Measurements from ENCODE around the gene ATRAID. TPM values are rescaled to one million over a fixed set of nuclear protein-coding genes. Genes with fewer than 3 reads are reported as not detected.

ATRAID gene
- total and polyA plus RNA-seq, 10 of the 15 experiments (the other 5 are each of a cell fraction or from before 2014, with no cell fraction given) = 65.6 to 180 (median 120) TPM

DNA sequence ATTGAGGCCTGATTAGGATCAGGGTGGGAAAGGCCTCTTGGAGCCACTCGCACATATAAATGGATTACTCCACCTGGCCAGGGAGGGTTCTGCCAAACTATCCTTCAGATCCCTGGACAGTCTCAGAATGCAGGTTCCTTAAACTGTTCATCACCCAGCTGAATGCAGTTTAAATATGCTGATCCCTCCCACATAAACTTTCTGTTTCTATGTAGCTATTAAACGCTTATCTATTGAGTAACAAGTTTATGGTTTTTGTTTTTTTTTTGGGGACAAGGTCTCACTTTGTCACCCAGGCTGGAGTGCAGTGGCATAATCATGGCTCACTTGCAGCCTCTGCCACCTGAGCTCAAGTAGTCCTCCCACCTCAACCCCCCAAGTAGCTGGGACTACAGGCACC, 7.2 kb downstream of the ATRAID start (continued):
- TF ChIP-seq TARDBP (IDR thresholded peaks at IDR 0.05; ENCODE audit: borderline replicate concordance) (no peak), SIN3A (IDR thresholded peaks at IDR 0.05; ENCODE audit: low read depth, low read length) (no peak), SMAD5 (IDR thresholded peaks at IDR 0.05; ENCODE audit: low read depth) (no peak), IRF4 (IDR thresholded peaks at IDR 0.05; ENCODE audit: low read depth, low read length) (no peak), SREBF2 (IDR thresholded peaks at IDR 0.05; ENCODE audit: low read length) (no peak), FOS (IDR thresholded peaks at IDR 0.05; ENCODE audit: borderline replicate concordance, extremely low read depth, insufficient read length) (no peak), HDAC6 (IDR thresholded peaks at IDR 0.05; ENCODE audit: unreplicated experiment) (no peak), RB1 (IDR thresholded peaks at IDR 0.05; ENCODE audit: borderline replicate concordance) (no peak)
- TF ChIP-seq, protein P1, sequence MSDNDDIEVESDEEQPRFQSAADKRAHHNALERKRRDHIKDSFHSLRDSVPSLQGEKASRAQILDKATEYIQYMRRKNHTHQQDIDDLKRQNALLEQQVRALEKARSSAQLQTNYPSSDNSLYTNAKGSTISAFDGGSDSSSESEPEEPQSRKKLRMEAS (IDR thresholded peaks at IDR 0.05; ENCODE audit: low read depth, low read length) = no peak
- TF ChIP-seq, protein P2, sequence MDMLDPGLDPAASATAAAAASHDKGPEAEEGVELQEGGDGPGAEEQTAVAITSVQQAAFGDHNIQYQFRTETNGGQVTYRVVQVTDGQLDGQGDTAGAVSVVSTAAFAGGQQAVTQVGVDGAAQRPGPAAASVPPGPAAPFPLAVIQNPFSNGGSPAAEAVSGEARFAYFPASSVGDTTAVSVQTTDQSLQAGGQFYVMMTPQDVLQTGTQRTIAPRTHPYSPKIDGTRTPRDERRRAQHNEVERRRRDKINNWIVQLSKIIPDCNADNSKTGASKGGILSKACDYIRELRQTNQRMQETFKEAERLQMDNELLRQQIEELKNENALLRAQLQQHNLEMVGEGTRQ (IDR thresholded peaks at IDR 0.05; ENCODE audit: borderline replicate concordance, low read depth, low read length) = no peak

DNA sequence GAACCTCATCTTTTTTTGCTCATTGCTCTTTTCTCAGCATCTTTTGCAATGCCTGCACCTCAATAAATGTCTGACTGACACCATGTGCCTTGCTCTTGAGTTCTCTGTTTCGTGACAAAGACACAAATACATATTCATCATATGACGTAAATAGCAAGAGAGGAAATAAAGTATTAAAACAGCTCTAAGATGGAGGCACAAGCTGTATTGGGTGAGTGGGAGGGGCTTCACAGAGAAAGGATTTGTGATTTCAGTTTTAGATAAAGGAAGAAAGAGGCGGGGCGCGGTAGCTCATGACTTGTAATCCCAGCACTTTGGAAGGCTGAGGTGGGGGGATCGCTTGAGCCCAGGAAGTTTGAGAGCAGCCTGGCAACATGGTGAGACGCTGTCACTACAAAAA, 8.2 kb downstream of the ATRAID start:
- RAD21 ChIA-PET (ENCODE audit: unreplicated experiment) = no interaction called here
- intact Hi-C loops (cut with micrococcal nuclease; ENCODE audit: unreplicated experiment) (no loop called here), in situ Hi-C loops (cut with MboI) (no loop called here)
- CTCF ChIA-PET = interaction anchor here (1.8 kb wide), 1 partner anchor 60 kb away, joined by 5 read pairs; no protein-coding TSS in a partner anchor
- Histone ChIP-seq H2AFZ (ENCODE audit: control insufficient read depth, low read depth, low read length) (no peak overlapping the region), H3K36me3 (ENCODE audit: control insufficient read depth in 2 of 2, insufficient read depth in 2 of 2, low read length in 1 of 2) (peaks cover 17% of the 10 kb centered on the region in 2 experiments), H3K4me1 (ENCODE audit: control insufficient read depth, insufficient read depth, low read length) (peaks cover 3% of the 10 kb centered on the region; the same call in 1 of the 2 replicates), H3K4me2 (ENCODE audit: control insufficient read depth, insufficient read depth) (no peak overlapping the region), H4K20me1 (ENCODE audit: control insufficient read depth, insufficient read depth) (no peaks in the 10 kb centered on the region), H3K79me2 (ENCODE audit: control insufficient read depth, insufficient read depth, low read length) (peaks cover 21% of the 10 kb centered on the region), H3K4me3 (no peak overlapping the region), H3K27me3 (replicated peaks in 1 of 2; ENCODE audit: control insufficient read depth in 2 of 2, insufficient read depth in 2 of 2, low read length in 1 of 2) (no peaks in the 10 kb centered on the region), H3K9ac (ENCODE audit: control insufficient read depth, insufficient read depth, low read length) (no peak overlapping the region), H3K9me3 (replicated peaks; ENCODE audit: control insufficient read depth, insufficient read depth, low read length) (no peaks in the 10 kb centered on the region), H3K27ac (ENCODE audit: control insufficient read depth, insufficient read depth) (no peak overlapping the region)
- ATAC-seq = no peak
- SMC1A ChIA-PET (ENCODE audit: uncharacterized antibody, unreplicated experiment) = no interaction called here
- no TSS peak for BruUV-seq (replicated peaks)
- POLR2A ChIA-PET = no interaction called here
- no peak for DNase-seq (ENCODE audit: low read depth, low spot score)
- WGBS (ENCODE audit: insufficient coverage, insufficient replicate concordance, low lambda C conversion rate, missing lambda C conversion rate) = 96% methylated on average over 7 of the region's 7 CpGs
- FAIRE-seq = no peak
- TF ChIP-seq NR2F1 (conservative IDR thresholded peaks at IDR 0.05) (no peak), MYC (IDR thresholded peaks at IDR 0.05; ENCODE audit: insufficient read depth, insufficient read length, insufficient replicate concordance, low read length, severe bottlenecking) (no peak), KAT2A (conservative IDR thresholded peaks at IDR 0.05; ENCODE audit: control insufficient read depth, low read depth, low read length) (no peak), RELA (IDR thresholded peaks at IDR 0.05; ENCODE audit: borderline replicate concordance, partially characterized antibody) (no peak), NBN (IDR thresholded peaks at IDR 0.05) (no peak), RCOR1 (conservative IDR thresholded peaks at IDR 0.05; ENCODE audit: low read depth, low read length) (no peak), BRCA1 (IDR thresholded peaks at IDR 0.05; ENCODE audit: low read depth, low read length) (no peak), NFYA (IDR thresholded peaks at IDR 0.05; ENCODE audit: borderline replicate concordance, low read depth, low read length) (no peak), CBFB (IDR thresholded peaks at IDR 0.05; ENCODE audit: low read depth) (no peak), RB1 (IDR thresholded peaks at IDR 0.05; ENCODE audit: borderline replicate concordance) (no peak)
- TF ChIP-seq, protein P3, sequence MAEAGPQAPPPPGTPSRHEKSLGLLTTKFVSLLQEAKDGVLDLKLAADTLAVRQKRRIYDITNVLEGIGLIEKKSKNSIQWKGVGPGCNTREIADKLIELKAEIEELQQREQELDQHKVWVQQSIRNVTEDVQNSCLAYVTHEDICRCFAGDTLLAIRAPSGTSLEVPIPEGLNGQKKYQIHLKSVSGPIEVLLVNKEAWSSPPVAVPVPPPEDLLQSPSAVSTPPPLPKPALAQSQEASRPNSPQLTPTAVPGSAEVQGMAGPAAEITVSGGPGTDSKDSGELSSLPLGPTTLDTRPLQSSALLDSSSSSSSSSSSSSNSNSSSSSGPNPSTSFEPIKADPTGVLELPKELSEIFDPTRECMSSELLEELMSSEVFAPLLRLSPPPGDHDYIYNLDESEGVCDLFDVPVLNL (IDR thresholded peaks at IDR 0.05; ENCODE audit: low read depth, low read length) = no peak
- TF ChIP-seq, protein P4, sequence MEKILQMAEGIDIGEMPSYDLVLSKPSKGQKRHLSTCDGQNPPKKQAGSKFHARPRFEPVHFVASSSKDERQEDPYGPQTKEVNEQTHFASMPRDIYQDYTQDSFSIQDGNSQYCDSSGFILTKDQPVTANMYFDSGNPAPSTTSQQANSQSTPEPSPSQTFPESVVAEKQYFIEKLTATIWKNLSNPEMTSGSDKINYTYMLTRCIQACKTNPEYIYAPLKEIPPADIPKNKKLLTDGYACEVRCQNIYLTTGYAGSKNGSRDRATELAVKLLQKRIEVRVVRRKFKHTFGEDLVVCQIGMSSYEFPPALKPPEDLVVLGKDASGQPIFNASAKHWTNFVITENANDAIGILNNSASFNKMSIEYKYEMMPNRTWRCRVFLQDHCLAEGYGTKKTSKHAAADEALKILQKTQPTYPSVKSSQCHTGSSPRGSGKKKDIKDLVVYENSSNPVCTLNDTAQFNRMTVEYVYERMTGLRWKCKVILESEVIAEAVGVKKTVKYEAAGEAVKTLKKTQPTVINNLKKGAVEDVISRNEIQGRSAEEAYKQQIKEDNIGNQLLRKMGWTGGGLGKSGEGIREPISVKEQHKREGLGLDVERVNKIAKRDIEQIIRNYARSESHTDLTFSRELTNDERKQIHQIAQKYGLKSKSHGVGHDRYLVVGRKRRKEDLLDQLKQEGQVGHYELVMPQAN (conservative IDR thresholded peaks at IDR 0.05) = no peak

All from GM12878 (cell line).